ENCODE measurements around the gene EIF2AK3. TPM values are rescaled to one million over a fixed set of nuclear protein-coding genes. Genes with fewer than 3 reads are reported as not detected.
A peak's percentile ranks its signal among the peaks of the same experiment; 100 is the strongest.

The EIF2AK3 gene
- total RNA-seq: 10 to 100 TPM; 10.2 to 13.4 TPM

- no peak for TF ChIP-seq CTCF (IDR thresholded peaks at IDR 0.05)
- Histone ChIP-seq H3K4me3 (peak within 1 kb of the TSS; percentile 77 to 85), H3K4me1 (peaks cover 0 to 33% of the 10 kb centered on the region in 2 donors), H3K27ac (peak within 1 kb of the TSS; percentile 99), H3K9me3 (no peaks in the 10 kb centered on the region), H3K27me3 (no peaks in the 10 kb centered on the region), H3K36me3 (no peaks in the 10 kb centered on the region)
- peak; percentile 100 for DNase-seq (ENCODE audit: low spot score)
Observed at GRCh38 chr2:88627055-88627855, at the start of gene EIF2AK3. Gene EIF2AK3 (minus strand): TSS chr2:88627464. CDS start chr2:88627274, 190 bp downstream.

- Histone ChIP-seq H3K27ac (no peak overlapping the region), H3K4me1 (peaks cover 0 to 6% of the 10 kb centered on the region in 2 donors), H3K27me3 (no peaks in the 10 kb centered on the region), H3K4me3 (no peak overlapping the region), H3K9me3 (no peaks in the 10 kb centered on the region), H3K36me3 (no peaks in the 10 kb centered on the region)
- no peak for DNase-seq (ENCODE audit: low spot score)
- TF ChIP-seq CTCF (IDR thresholded peaks at IDR 0.05): no peak
Observed at GRCh38 chr2:88673363-88673762, 46.1 kb upstream of the EIF2AK3 start.

- no peaks in the 10 kb centered on the region for H3K27me3 ChIP-seq
- no peak overlapping the region for H3K27ac ChIP-seq
- H3K4me1 ChIP-seq: peaks cover 0 to 6% of the 10 kb centered on the region in 2 donors
- H3K4me3 ChIP-seq: no peak overlapping the region
- H3K36me3 ChIP-seq: no peaks in the 10 kb centered on the region
- no peaks in the 10 kb centered on the region for H3K9me3 ChIP-seq
- TF ChIP-seq CTCF (IDR thresholded peaks at IDR 0.05): peak; percentile 80 to 94
- no peak for DNase-seq (ENCODE audit: low spot score)
Observed at GRCh38 chr2:88671786-88672427, 44.6 kb upstream of the EIF2AK3 start.

GRCh38 chr2:88669482-88670214, 42.4 kb upstream of the EIF2AK3 start:
- Histone ChIP-seq H3K4me1 (peaks cover 0 to 6% of the 10 kb centered on the region in 2 donors), H3K9me3 (no peaks in the 10 kb centered on the region), H3K27me3 (no peaks in the 10 kb centered on the region), H3K27ac (no peak overlapping the region), H3K36me3 (no peaks in the 10 kb centered on the region), H3K4me3 (no peak overlapping the region)
- no peak for DNase-seq (ENCODE audit: low spot score)
- peak; percentile 25 to 73 for TF ChIP-seq CTCF (IDR thresholded peaks at IDR 0.05)

GRCh38 chr2:88668862-88669261, 41.6 kb upstream of the EIF2AK3 start:
- Histone ChIP-seq H3K4me3 (no peak overlapping the region), H3K27ac (no peak overlapping the region), H3K36me3 (no peaks in the 10 kb centered on the region), H3K4me1 (peaks cover 0 to 6% of the 10 kb centered on the region in 2 donors), H3K27me3 (no peaks in the 10 kb centered on the region), H3K9me3 (no peaks in the 10 kb centered on the region)
- no peak for TF ChIP-seq CTCF (IDR thresholded peaks at IDR 0.05)
- no peak for DNase-seq (ENCODE audit: low spot score)
